Uterus (tissue), 4 donors: ENCODE results near the gene LINGO1. TPM values are rescaled to one million over a fixed set of nuclear protein-coding genes. Genes with fewer than 3 reads are reported as not detected.

Experiments
- DNase-seq, 2 donors: peaks; one replicate each; pipeline ENCODE4 v3.0.0-alpha.2; 2019 to 2020
- H3K27ac ChIP-seq, 2 donors: fragments of 200-600 bp; sonication (generic); 1 replicate in 1 of 2; 2 replicates in 1 of 2; pipeline ENCODE4 v1.5.1; 2016 to 2018
- H3K27me3 ChIP-seq, 2 donors: fragments of 200-600 bp; sonication (generic); one replicate each; pipeline ENCODE4 v1.5.1; 2018 to 2019; ENCODE audit warnings: control low read depth in 1 of 2
- H3K36me3 ChIP-seq, 2 donors: fragments of 200-600 bp; sonication (generic); one replicate each; pipeline ENCODE4 v1.5.1; 2019; ENCODE audit warnings: control low read depth in 1 of 2
- H3K4me1 ChIP-seq, 2 donors: fragments of 200-600 bp; sonication (generic); one replicate each; pipeline ENCODE4 v1.5.1; 2018 to 2019; ENCODE audit warnings: control low read depth in 1 of 2
- H3K4me3 ChIP-seq, 2 donors: fragments of 200-600 bp; sonication (generic); 1 replicate in 1 of 2; 2 replicates in 1 of 2; pipeline ENCODE4 v1.5.1; 2018 to 2019; ENCODE audit warnings: mild to moderate bottlenecking in 1 of 2
- H3K9me3 ChIP-seq, 2 donors: fragments of 200-600 bp; sonication (generic); one replicate each; pipeline ENCODE4 v1.5.1; 2019; ENCODE audit warnings: control low read depth in 1 of 2
- CTCF ChIP-seq, 4 experiments: fragments of 200-600 bp in 2 of 4; fragments of 450-650 bp in 2 of 4; sonication (generic) in 2 of 4; IDR thresholded peaks; one replicate each; pipeline ENCODE4 v1.5.1; 2016 to 2019; ENCODE audit warnings: antibody characterized with exemption in 4 of 4, mild to moderate bottlenecking in 2 of 4, moderate library complexity in 1 of 4
- POLR2A ChIP-seq, 2 donors: fragments of 450-650 bp; IDR thresholded peaks; one replicate each; pipeline ENCODE4 v1.6.1; 2016; ENCODE audit warnings: antibody characterized with exemption in 2 of 2, mild to moderate bottlenecking in 1 of 2, moderate library complexity in 1 of 2
- intact Hi-C: fragments of 100-400 bp; cut with DNase I; formaldehyde crosslinking; loops from one replicate; pipeline ENCODE4 v1.15.1; 2023; ENCODE audit warnings: low total_unique reads
- total RNA-seq, 4 donors: library from RNA; depleted of rRNA in 3 of 4; stranded (reverse); fragments of >200 nt in 3 of 4; gene quantifications; one replicate each; pipeline versions ENCODE4 v1.1.0 to v1.2.4, GENCODE V29; 2014 to 2023
- donor health status: DM: yes; HTN: yes; CAD: no.

LINGO1 gene
- total RNA-seq, 4 donors from 2014 or later, result 0.26 to 9.6 (median 8.4) TPM; not detected in 1

- Histone ChIP-seq H3K4me1 (no peaks in the 10 kb centered on the region), H3K4me3 (no peak overlapping the region), H3K9me3 (no peaks in the 10 kb centered on the region), H3K27ac (no peak overlapping the region), H3K27me3 (no peaks in the 10 kb centered on the region), H3K36me3 (no peaks in the 10 kb centered on the region)
- intact Hi-C loops, result no loop called here
- no peak for DNase-seq
- TF ChIP-seq CTCF (IDR thresholded peaks at IDR 0.05) (no peak), POLR2A (IDR thresholded peaks at IDR 0.05) (no peak)
Measured at GRCh38 chr15:77566092-77566491, 66.6 kb downstream of the LINGO1 start.

- DNase-seq, result no peak
- H3K4me3 ChIP-seq, result no peak overlapping the region
- H3K27ac ChIP-seq, result no peak overlapping the region
- intact Hi-C loops, result no loop called here
- H3K9me3 ChIP-seq, result no peaks in the 10 kb centered on the region
- no peaks in the 10 kb centered on the region for H3K36me3 ChIP-seq
- H3K4me1 ChIP-seq, result no peaks in the 10 kb centered on the region
- TF ChIP-seq CTCF (IDR thresholded peaks at IDR 0.05), result no peak
- no peak for TF ChIP-seq POLR2A (IDR thresholded peaks at IDR 0.05)
- no peaks in the 10 kb centered on the region for H3K27me3 ChIP-seq
Measured at GRCh38 chr15:77565378-77565915, 67.3 kb downstream of the LINGO1 start.

GRCh38 chr15:77564938-77565337 is 67.8 kb downstream of the LINGO1 start:
- no peaks in the 10 kb centered on the region for H3K27me3 ChIP-seq
- no peak for DNase-seq
- no peak overlapping the region for H3K4me3 ChIP-seq
- no peaks in the 10 kb centered on the region for H3K9me3 ChIP-seq
- no peaks in the 10 kb centered on the region for H3K36me3 ChIP-seq
- no peak for TF ChIP-seq POLR2A (IDR thresholded peaks at IDR 0.05)
- no peak overlapping the region for H3K27ac ChIP-seq
- intact Hi-C loops, result no loop called here
- no peaks in the 10 kb centered on the region for H3K4me1 ChIP-seq

- Histone ChIP-seq H3K4me1 (no peaks in the 10 kb centered on the region), H3K27me3 (no peaks in the 10 kb centered on the region), H3K27ac (no peak overlapping the region), H3K4me3 (no peak overlapping the region), H3K36me3 (no peaks in the 10 kb centered on the region), H3K9me3 (no peaks in the 10 kb centered on the region)
- no peak for DNase-seq
- intact Hi-C loops, result no loop called here
- TF ChIP-seq CTCF (IDR thresholded peaks at IDR 0.05) (no peak), POLR2A (IDR thresholded peaks at IDR 0.05) (no peak)
Measured at GRCh38 chr15:77564341-77564740, 68.4 kb downstream of the LINGO1 start.

GRCh38 chr15:77563623-77564156 is 69.0 kb downstream of the LINGO1 start:
- H3K4me3 ChIP-seq, result no peak overlapping the region
- DNase-seq, result no peak
- H3K9me3 ChIP-seq, result no peaks in the 10 kb centered on the region
- intact Hi-C loops, result no loop called here
- H3K27me3 ChIP-seq, result no peaks in the 10 kb centered on the region
- no peak for TF ChIP-seq CTCF (IDR thresholded peaks at IDR 0.05)
- no peak for TF ChIP-seq POLR2A (IDR thresholded peaks at IDR 0.05)
- H3K27ac ChIP-seq, result no peak overlapping the region
- no peaks in the 10 kb centered on the region for H3K36me3 ChIP-seq
- no peaks in the 10 kb centered on the region for H3K4me1 ChIP-seq

Other genes starting within 250 kb of the LINGO1 start
- 10 to 100 TPM; 14.4 to 87.3 (median 43.5) TPM for gene PEAK1, start 212.8 kb downstream of the LINGO1 start, total RNA-seq
- 10 to 100 TPM; 10.5 to 59.5 (median 28.4) TPM for gene HMG20A, start 212.0 kb downstream of the LINGO1 start, total RNA-seq